Measurements from ENCODE around the gene CLEC16A. TPM values are rescaled to one million over a fixed set of nuclear protein-coding genes. Genes with fewer than 3 reads are reported as not detected.

CLEC16A gene
- total and polyA plus RNA-seq, 4 donors = 14.3 to 44.4 (median 26.4) TPM

GRCh38 chr16:11020388-11020787, 76.0 kb downstream of the CLEC16A start:
- no peak overlapping the region for H3K4me3 ChIP-seq
- WGBS, 2 donors = 94 to 100% methylated on average over 3 to 4 of the region's 4 CpGs
- H3K27ac ChIP-seq (ENCODE audit: low read depth in 1 of 2, low read length in 1 of 2) = no peak overlapping the region
- no peak for TF ChIP-seq CTCF (IDR thresholded peaks at IDR 0.05; ENCODE audit: control extremely low read depth, extremely low read depth)
- ATAC-seq (ENCODE audit: insufficient read depth, low FRiP score) (peak; percentile 20), DNase-seq (no peak)
- H3K27me3 ChIP-seq (ENCODE audit: control insufficient read depth in 3 of 3, insufficient read depth in 3 of 3, low read length in 2 of 3) = no peaks in the 10 kb centered on the region
- peaks cover 0 to 13% (median 9%) of the 10 kb centered on the region in 5 donors for H3K4me1 ChIP-seq (ENCODE audit: control insufficient read depth in 5 of 5, insufficient read depth in 5 of 5, low read length in 5 of 5)
- H3K9me3 ChIP-seq (ENCODE audit: control insufficient read depth in 4 of 4, insufficient read depth in 3 of 4, low read length in 3 of 4) = peaks cover 0 to 5% (median 0%) of the 10 kb centered on the region in 4 donors
- H3K9ac ChIP-seq (ENCODE audit: insufficient read depth in 1 of 2, low read length in 2 of 2) = no peak overlapping the region
- peaks cover 4 to 15% (median 10%) of the 10 kb centered on the region in 4 donors for H3K36me3 ChIP-seq (ENCODE audit: control insufficient read depth in 4 of 4, insufficient read depth in 4 of 4, low read length in 4 of 4)

GRCh38 chr16:11020792-11021551, 76.6 kb downstream of the CLEC16A start:
- Histone ChIP-seq H3K4me1 (ENCODE audit: control insufficient read depth in 5 of 5, insufficient read depth in 5 of 5, low read length in 5 of 5) (peaks cover 0 to 13% (median 9%) of the 10 kb centered on the region in 5 donors), H3K27me3 (ENCODE audit: control insufficient read depth in 3 of 3, insufficient read depth in 3 of 3, low read length in 2 of 3) (no peaks in the 10 kb centered on the region), H3K36me3 (ENCODE audit: control insufficient read depth in 4 of 4, insufficient read depth in 4 of 4, low read length in 4 of 4) (peaks cover 9 to 16% (median 15%) of the 10 kb centered on the region in 4 donors), H3K9ac (ENCODE audit: insufficient read depth in 1 of 2, low read length in 2 of 2) (no peak overlapping the region), H3K9me3 (ENCODE audit: control insufficient read depth in 4 of 4, insufficient read depth in 3 of 4, low read length in 3 of 4) (peaks cover 0 to 5% (median 0%) of the 10 kb centered on the region in 4 donors), H3K4me3 (no peak overlapping the region), H3K27ac (ENCODE audit: low read depth in 1 of 2, low read length in 1 of 2) (no peak overlapping the region)
- peak in 2 of 3 donors; percentile 51 to 65 for DNase-seq
- 73 to 90% methylated on average over 7 of the region's 7 CpGs for WGBS, 2 donors
- no peak for TF ChIP-seq CTCF (IDR thresholded peaks at IDR 0.05; ENCODE audit: control extremely low read depth, extremely low read depth)
- ATAC-seq (ENCODE audit: insufficient read depth, low FRiP score) = no peak

GRCh38 chr16:11022002-11022401, 77.6 kb downstream of the CLEC16A start:
- H3K36me3 ChIP-seq (ENCODE audit: control insufficient read depth in 4 of 4, insufficient read depth in 4 of 4, low read length in 4 of 4) = peaks cover 18 to 21% (median 19%) of the 10 kb centered on the region in 4 donors
- WGBS, 2 donors = 93 to 97% methylated on average over 3 of the region's 3 CpGs

More at GRCh38 chr16:11022002-11022401, 77.6 kb downstream of the CLEC16A start:
- DNase-seq (no peak), ATAC-seq (ENCODE audit: insufficient read depth, low FRiP score) (no peak)
- Histone ChIP-seq H3K27me3 (ENCODE audit: control insufficient read depth in 3 of 3, insufficient read depth in 3 of 3, low read length in 2 of 3) (no peaks in the 10 kb centered on the region), H3K4me3 (no peak overlapping the region), H3K27ac (ENCODE audit: low read depth in 1 of 2, low read length in 1 of 2) (no peak overlapping the region), H3K9ac (ENCODE audit: insufficient read depth in 1 of 2, low read length in 2 of 2) (no peak overlapping the region), H3K9me3 (ENCODE audit: control insufficient read depth in 4 of 4, insufficient read depth in 3 of 4, low read length in 3 of 4) (peaks cover 0 to 8% (median 0%) of the 10 kb centered on the region in 4 donors), H3K4me1 (ENCODE audit: control insufficient read depth in 5 of 5, insufficient read depth in 5 of 5, low read length in 5 of 5) (peaks cover 0 to 12% (median 4%) of the 10 kb centered on the region in 5 donors)
- TF ChIP-seq CTCF (IDR thresholded peaks at IDR 0.05; ENCODE audit: control extremely low read depth, extremely low read depth) = no peak

All from lung (tissue), 12 donors.